Nephron (organoid): ENCODE measurements around the gene SCP2.
A peak's percentile ranks its signal among the peaks of the same experiment; 100 is the strongest.

Source experiments
- H3K27ac Mint-ChIP-seq, 3 experiments: 2 replicates each; pipeline ENCODE4 v1.8.0; 2020; ENCODE audit warnings: mixed read lengths in 3 of 3, mild to moderate bottlenecking in 2 of 3, moderate library complexity in 1 of 3
- H3K27me3 Mint-ChIP-seq: 2 replicates; pipeline ENCODE4 v1.8.0; 2021; ENCODE audit warnings: low read depth, mild to moderate bottlenecking, moderate library complexity, mixed read lengths
- H3K36me3 Mint-ChIP-seq: 2 replicates; pipeline ENCODE4 v1.8.0; 2020; ENCODE audit warnings: low read depth, mixed read lengths
- H3K4me1 Mint-ChIP-seq: 2 replicates; pipeline ENCODE4 v1.8.0; 2020; ENCODE audit warnings: mixed read lengths
- H3K4me3 Mint-ChIP-seq, 3 experiments: 2 replicates each; pipeline ENCODE4 v1.8.0; 2020; ENCODE audit warnings: mild to moderate bottlenecking in 3 of 3, mixed read lengths in 3 of 3, moderate library complexity in 2 of 3
- H3K9me3 Mint-ChIP-seq: 2 replicates; pipeline ENCODE4 v1.8.0; 2020; ENCODE audit warnings: mixed read lengths
- CTCF ChIP-seq, 3 experiments: fragments of 200-600 bp; sonication (generic); IDR thresholded peaks; one replicate each; pipeline ENCODE4 v1.5.0; 2021; ENCODE audit warnings: antibody characterized with exemption in 3 of 3; ENCODE audit not compliant: unreplicated experiment in 3 of 3

SCP2 gene

GRCh38 chr1:53086491-53087070, 159.5 kb downstream of the SCP2 start:
- peaks cover 13% of the 10 kb centered on the region for H3K27me3 Mint-ChIP-seq
- no peak for TF ChIP-seq CTCF (IDR thresholded peaks at IDR 0.05; ENCODE audit: unreplicated experiment in 3 of 3)

GRCh38 chr1:53087332-53088285, 160.5 kb downstream of the SCP2 start:
- H3K4me3 Mint-ChIP-seq = no peak overlapping the region
- peaks cover 13% of the 10 kb centered on the region for H3K27me3 Mint-ChIP-seq
- H3K4me1 Mint-ChIP-seq = peaks cover 11% of the 10 kb centered on the region

More at GRCh38 chr1:53086491-53087070, 159.5 kb downstream of the SCP2 start:
- H3K27ac Mint-ChIP-seq = no peak overlapping the region
- no peaks in the 10 kb centered on the region for H3K9me3 Mint-ChIP-seq
- H3K4me1 Mint-ChIP-seq = peaks cover 15% of the 10 kb centered on the region
- no peak overlapping the region for H3K4me3 Mint-ChIP-seq
- H3K36me3 Mint-ChIP-seq = no peaks in the 10 kb centered on the region

GRCh38 chr1:53088616-53089300, 161.7 kb downstream of the SCP2 start:
- Mint-ChIP-seq H3K4me1 (no peaks in the 10 kb centered on the region), H3K27ac (no peak overlapping the region), H3K9me3 (no peaks in the 10 kb centered on the region), H3K36me3 (no peaks in the 10 kb centered on the region), H3K4me3 (no peak overlapping the region), H3K27me3 (peaks cover 3% of the 10 kb centered on the region)
- TF ChIP-seq CTCF (IDR thresholded peaks at IDR 0.05; ENCODE audit: unreplicated experiment in 3 of 3) = no peak

More at GRCh38 chr1:53087332-53088285, 160.5 kb downstream of the SCP2 start:
- peak in 1 of 3 experiments; percentile 18 for TF ChIP-seq CTCF (IDR thresholded peaks at IDR 0.05; ENCODE audit: unreplicated experiment in 3 of 3)
- H3K9me3 Mint-ChIP-seq = no peaks in the 10 kb centered on the region
- no peaks in the 10 kb centered on the region for H3K36me3 Mint-ChIP-seq
- no peak overlapping the region for H3K27ac Mint-ChIP-seq

- no peak for TF ChIP-seq CTCF (IDR thresholded peaks at IDR 0.05; ENCODE audit: unreplicated experiment in 3 of 3)
- no peak overlapping the region for H3K4me3 Mint-ChIP-seq
- H3K27ac Mint-ChIP-seq = no peak overlapping the region
- H3K27me3 Mint-ChIP-seq = no peaks in the 10 kb centered on the region
- H3K9me3 Mint-ChIP-seq = no peaks in the 10 kb centered on the region
- no peaks in the 10 kb centered on the region for H3K4me1 Mint-ChIP-seq
- H3K36me3 Mint-ChIP-seq = no peaks in the 10 kb centered on the region
Observed at GRCh38 chr1:53089478-53090226, 162.6 kb downstream of the SCP2 start.

GRCh38 chr1:53090227-53091147, 163.4 kb downstream of the SCP2 start:
- Mint-ChIP-seq H3K4me3 (no peak overlapping the region), H3K36me3 (no peaks in the 10 kb centered on the region), H3K4me1 (no peaks in the 10 kb centered on the region), H3K9me3 (no peaks in the 10 kb centered on the region), H3K27me3 (no peaks in the 10 kb centered on the region), H3K27ac (no peak overlapping the region)
- TF ChIP-seq CTCF (IDR thresholded peaks at IDR 0.05; ENCODE audit: unreplicated experiment in 3 of 3) = no peak
